Right lobe of liver (tissue), 4 donors: Measurements from ENCODE around the gene GSTO1.

Source experiments
- CTCF ChIP-seq, 4 donors: fragments of 200-600 bp in 3 of 4; fragments of 450-650 bp in 1 of 4; IDR thresholded peaks; one replicate each; pipeline versions ENCODE4 v1.5.1 to v1.8.0; 2016 to 2022; ENCODE audit warnings: antibody characterized with exemption in 4 of 4, mild to moderate bottlenecking in 2 of 4
- POLR2A ChIP-seq: fragments of 450-650 bp; IDR thresholded peaks from one replicate; pipeline ENCODE4 v1.6.1; 2017; ENCODE audit warnings: antibody characterized with exemption, mild to moderate bottlenecking
- donor health status: DM: no; HTN: no; CAD: no.
- donor health status: DM: no; HTN: no; CAD: no.
- donor health status: DM: no; HTN: yes; CAD: no.

GRCh38 chr10:104264783-104265182, 10.1 kb downstream of the GSTO1 start:
- TF ChIP-seq CTCF (IDR thresholded peaks at IDR 0.05) (no peak), POLR2A (no peak)
